Measurements from ENCODE around the gene CRYBA4.

DNA sequence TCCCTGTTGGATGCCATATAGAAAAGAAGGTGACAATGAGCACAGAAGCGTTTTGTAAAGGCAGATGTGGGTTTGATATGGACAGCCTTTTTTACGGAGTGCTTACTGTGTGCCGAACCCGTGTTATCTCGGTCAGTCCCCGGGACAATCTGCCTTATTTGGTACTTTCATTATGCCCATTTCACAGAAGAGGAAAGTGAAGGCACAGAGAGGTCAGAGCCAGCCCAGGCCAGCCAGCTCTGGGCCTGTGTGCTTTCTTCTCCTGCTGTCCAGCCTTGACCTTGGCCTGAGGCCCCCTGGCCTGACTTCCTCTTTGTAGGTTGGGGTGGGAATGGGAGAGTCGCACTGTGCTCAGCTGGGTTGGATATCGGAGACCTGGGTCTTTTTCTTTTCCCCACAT, 3.3 kb upstream of the CRYBA4 start:
- TF ChIP-seq CTCF (conservative IDR thresholded peaks at IDR 0.05; ENCODE audit: low read depth, low read length) (no peak), EZH2 (IDR thresholded peaks at IDR 0.05; ENCODE audit: low read length, unreplicated experiment) (no peak)

All from PC-3 (cell line).